Midbrain (tissue), 1 donor: Measurements from ENCODE around the gene SLC41A3.
"Not testable (repeated sequence)": the region's sequence is repeated elsewhere in the genome, so short reads cannot be mapped to it uniquely, and the experiment has no call there.

ENCODE experiments used
- DNase-seq: peaks from one replicate; lab custom pipeline; 2025; lab: John Stamatoyannopoulos, UW

SLC41A3 gene

GRCh38 chr3:125958511-125959316, 125.2 kb downstream of the SLC41A3 start:
- DNase-seq, result no peak

GRCh38 chr3:125957674-125958510, 126.0 kb downstream of the SLC41A3 start:
- DNase-seq, result no peak

DNA sequence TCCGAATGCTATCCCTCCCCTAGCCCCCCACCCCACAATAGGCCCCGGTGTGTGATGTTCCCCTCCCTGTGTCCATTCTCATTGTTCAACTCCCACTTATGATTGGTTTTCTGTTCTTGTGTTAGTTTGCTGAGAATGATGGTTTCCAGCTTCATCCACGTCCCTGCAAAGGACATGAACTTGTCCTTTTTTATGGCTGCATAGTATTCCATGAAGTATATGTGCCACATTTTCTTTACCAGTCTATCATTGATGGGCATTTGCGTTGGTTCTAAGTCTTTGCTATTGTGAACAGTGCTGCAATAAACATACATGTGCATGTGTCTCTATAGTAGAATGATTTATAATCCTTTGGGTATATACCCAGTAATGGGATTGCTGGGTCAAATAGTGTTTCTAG, 126.9 kb downstream of the SLC41A3 start:
- DNase-seq, result not testable (repeated sequence)
